GM19351 (cell line): ENCODE results near the gene TBCE.
"Not testable (repeated sequence)": the region's sequence is repeated elsewhere in the genome, so short reads cannot be mapped to it uniquely, and the experiment has no call there.

Experiments used
- ATAC-seq: cut with Tn5 transposase; IDR thresholded peaks from one replicate; pipeline ENCODE4 v1.9.1; 2021; ENCODE audit warnings: mild to moderate bottlenecking, moderate library complexity; ENCODE audit not compliant: unreplicated experiment

The TBCE gene

GRCh38 chr1:235351898-235352297 is 15.3 kb upstream of the TBCE start:
- ATAC-seq, result no peak

GRCh38 chr1:235357485-235358373 is 9.5 kb upstream of the TBCE start:
- no peak for ATAC-seq

DNA sequence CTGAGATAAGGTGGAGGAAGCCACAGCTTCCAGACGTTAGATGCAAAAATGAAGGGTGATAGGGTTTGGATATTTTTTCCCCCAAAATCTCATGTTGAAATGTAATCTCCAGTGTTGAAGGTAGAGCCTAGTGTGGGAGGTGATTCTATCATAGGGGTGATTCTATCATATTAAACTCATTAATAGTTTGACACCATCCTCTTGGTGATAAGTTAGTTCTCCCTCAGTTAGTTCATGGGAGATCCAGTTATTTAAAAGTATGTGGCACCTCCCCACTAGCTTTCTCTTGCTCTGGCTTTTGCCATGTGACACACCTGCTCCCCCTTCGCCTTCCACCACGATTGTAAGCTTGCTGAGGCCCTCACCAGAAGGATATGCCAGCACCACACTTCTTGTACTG is 8.3 kb upstream of the TBCE start:
- ATAC-seq, result no peak

DNA sequence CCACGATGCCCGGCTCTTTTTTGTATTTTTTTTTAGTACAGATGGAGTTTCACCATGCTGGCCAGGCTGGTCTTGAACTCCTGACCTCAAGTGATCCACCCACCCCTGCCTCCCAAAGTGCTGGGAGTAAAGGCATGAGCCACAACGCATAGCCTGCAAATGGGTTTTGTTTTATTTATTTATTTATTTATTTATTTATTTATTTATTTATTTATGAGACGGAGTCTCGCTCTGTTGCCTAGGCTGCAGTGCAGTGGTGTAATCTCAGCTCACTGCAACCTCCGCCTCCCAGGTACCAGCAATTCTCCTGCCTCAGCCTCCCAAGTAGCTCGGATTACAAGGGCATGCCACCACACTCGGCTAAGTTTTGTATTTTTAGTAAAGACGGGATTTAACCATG is 3.0 kb upstream of the TBCE start:
- not testable (repeated sequence) for ATAC-seq

DNA sequence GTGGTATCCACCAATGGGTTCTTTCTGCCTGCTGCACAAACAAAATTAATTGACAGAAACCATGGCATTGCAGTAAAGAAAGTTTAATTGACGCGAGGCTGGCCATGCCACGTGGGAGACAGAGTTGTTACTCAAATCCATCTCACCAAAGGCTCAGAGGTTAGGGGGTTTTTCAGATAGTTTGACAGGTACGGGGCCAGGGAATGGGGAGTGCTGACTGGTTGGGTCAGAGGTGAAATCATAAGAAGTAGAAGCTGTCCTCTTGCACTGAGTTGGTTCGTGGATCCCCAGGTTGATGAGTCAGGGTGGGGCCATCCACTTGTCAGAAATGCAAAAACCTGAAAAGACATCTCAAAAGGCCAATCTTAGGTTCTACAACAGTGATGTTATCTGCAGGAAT is 941 bp upstream of the TBCE start:
- no peak for ATAC-seq

- ATAC-seq, result no peak
These were observed 1.2 kb downstream of the TBCE start for GRCh38 chr1:235368428-235368827.

- no peak for ATAC-seq
These were observed 2.6 kb downstream of the TBCE start for GRCh38 chr1:235369802-235370201.

- ATAC-seq, result no peak
These were observed 8.8 kb downstream of the TBCE start for GRCh38 chr1:235375919-235376605.

DNA sequence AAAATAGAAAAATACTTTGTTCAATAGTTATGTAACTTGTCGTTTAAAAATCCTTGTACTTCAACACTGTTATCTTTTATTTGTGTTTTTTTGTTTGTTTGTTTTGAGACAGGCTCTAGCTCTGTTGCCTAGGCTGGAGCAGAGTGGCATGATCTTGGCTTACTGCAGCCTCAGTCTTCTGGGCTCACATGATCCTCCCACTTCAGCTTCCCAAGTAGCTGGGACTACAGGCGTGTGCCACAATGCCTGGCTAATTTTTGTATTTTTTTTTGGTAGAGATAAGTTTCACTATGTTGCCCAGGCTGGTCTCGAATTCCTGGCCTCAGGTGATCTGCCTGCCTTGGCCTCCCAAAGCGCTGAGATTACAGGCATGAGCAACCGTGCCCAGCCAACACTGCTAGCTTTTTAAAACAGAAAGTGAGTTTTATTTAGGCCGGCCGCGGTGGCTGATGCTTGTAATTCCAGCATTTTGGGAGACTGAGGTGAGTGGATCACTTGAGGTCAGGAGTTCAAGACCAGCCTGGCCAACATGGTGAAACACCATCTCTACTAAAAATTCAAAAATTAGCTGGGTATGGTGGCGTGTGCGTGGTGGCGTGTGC is 11.0 kb downstream of the TBCE start:
- not testable (repeated sequence) for ATAC-seq

DNA sequence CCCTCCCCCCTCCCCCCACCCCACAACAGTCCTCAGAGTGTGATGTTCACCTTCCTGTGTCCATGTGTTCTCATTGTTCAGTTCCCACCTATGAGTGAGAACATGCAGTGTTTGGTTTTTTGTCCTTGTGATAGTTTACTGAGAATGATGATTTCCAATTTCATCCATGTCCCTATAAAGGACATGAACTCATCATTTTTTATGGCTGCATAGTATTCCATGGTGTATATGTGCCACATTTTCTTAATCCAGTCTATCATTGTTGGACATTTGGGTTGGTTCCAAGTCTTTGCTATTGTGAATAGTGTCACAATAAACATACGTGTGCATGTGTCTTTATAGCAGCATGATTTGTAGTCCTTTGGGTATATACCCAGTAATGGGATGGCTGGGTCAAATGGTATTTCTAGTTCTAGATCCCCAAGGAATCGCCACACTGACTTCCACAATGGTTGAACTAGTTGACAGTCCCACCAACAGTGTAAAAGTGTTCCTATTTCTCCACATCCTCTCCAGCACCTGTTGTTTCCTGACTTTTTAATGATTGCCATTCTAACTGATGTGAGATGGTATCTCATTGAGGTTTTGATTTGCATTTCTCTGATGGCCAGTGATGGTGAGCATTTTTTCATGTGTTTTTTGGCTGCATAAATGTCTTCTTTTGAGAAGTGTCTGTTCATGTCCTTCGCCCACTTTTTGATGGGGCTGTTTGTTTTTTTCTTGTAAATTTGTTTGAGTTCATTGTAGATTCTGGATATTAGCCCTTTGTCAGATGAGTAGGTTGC is 14.9 kb downstream of the TBCE start:
- not testable (repeated sequence) for ATAC-seq

- not testable (repeated sequence) for ATAC-seq
These were observed 18.4 kb downstream of the TBCE start for GRCh38 chr1:235385633-235386032.

DNA sequence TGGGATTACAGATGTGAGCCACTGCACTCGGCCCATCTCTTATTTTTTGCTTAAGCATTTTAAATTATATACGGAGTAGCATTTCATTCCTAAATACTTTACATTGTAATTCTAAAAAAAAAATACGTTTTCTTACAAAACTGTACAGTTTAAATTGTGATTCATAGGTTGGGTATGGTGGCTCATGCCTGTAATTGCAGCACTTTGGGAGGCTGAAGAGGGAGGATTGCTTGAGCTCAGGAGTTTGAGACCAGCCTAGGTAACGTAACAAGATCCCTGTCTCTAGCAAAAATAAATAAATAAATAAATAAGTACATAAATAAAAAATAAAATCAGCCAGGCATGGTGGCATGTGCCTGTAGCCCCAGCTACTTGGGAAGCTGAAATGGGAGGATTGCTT is 24.6 kb downstream of the TBCE start:
- no peak for ATAC-seq

GRCh38 chr1:235397733-235398132 is 30.5 kb downstream of the TBCE start:
- ATAC-seq, result no peak

GRCh38 chr1:235399661-235400060 is 32.4 kb downstream of the TBCE start:
- no peak for ATAC-seq

GRCh38 chr1:235401251-235401650 is 34.0 kb downstream of the TBCE start:
- ATAC-seq, result no peak

DNA sequence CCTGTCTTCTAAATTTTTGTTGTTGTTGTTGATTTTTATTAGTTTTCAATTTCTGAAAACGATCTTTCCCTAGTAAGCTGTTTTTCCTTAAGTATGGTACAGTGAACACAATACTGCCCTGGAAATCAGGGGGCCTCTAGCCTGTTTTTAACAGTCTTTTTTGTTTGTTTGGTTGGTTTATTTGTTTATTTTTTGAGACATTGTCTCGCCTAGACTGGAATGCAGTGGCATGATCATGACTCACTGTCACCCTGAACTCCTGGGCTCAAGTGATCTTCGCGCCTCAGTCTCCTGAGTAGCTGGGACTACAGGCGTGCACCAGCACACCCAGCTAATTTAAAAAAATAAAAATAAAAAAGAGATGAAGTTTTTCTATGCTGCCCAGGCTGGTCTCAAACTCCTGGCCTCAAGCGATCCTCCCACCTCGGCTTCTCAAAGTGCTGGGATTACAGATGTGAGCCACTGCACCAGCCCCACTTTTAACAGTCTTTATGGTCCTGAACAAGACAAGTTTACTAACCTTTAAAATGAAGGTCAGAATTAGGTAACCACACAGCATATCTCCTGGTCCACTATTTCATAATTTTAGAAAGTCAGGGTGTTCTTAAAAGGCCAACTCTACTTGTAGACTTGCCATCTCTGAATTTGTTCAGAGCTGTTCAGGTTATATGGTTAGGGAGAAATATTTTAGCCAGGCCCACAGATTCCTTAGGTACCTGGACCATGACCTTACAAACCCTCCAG is 35.4 kb downstream of the TBCE start:
- no peak for ATAC-seq

GRCh38 chr1:235403593-235403992 is 36.4 kb downstream of the TBCE start:
- no peak for ATAC-seq

- no peak for ATAC-seq
These were observed 37.0 kb downstream of the TBCE start for GRCh38 chr1:235404190-235404589.

- ATAC-seq, result no peak
These were observed 40.2 kb downstream of the TBCE start for GRCh38 chr1:235407419-235407818.

GRCh38 chr1:235408503-235408960 is 41.3 kb downstream of the TBCE start:
- no peak for ATAC-seq
